ENCODE results near the gene DNAH6.

The DNAH6 gene

DNA sequence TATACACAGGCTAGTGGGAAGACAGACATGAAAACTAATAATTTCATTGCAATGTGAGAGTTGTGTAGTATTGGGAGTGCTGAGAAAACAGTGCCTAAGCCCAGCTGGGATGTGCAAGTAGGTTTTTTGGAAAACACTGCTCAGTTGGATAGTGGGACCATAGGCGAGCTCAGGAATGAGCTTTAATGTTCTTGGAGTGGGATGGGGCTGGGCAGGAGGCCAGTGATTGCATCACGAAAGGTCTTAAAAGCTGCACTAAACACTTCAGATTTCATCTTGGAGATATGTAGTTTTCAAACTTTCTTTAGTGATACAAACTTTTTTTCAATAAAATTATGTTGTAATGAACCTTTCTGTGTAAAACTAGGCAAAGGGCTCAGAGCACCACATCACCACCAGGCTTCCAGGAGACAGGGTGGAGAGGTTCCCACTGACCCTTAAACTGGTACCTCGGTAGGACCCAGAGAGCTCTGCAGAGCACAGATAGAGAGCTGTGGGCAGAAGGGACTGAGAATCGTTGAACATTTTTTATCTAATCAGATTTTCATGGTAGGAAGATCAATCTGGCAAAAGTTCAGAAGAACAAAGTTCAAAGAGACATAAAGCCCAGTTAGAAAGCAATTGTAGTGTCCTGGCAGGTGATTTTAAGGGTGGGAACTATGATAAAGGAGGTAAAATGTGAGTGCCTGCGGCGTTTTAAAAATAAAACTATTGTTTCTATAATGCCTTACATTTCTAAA is 188.4 kb downstream of the DNAH6 start:
- Histone ChIP-seq H3K4me3 (ENCODE audit: low read depth in 1 of 2, low read length in 1 of 2) (no peak overlapping the region), H3K4me1 (ENCODE audit: control insufficient read depth in 1 of 2, insufficient read depth in 1 of 2, low read depth in 1 of 2, low read length in 1 of 2) (no peaks in the 10 kb centered on the region), H3K27me3 (no peaks in the 10 kb centered on the region), H3K36me3 (no peaks in the 10 kb centered on the region), H3K9me3 (peaks cover 5% of the 10 kb centered on the region), H3K27ac (no peak overlapping the region)
- TF ChIP-seq, protein P1, sequence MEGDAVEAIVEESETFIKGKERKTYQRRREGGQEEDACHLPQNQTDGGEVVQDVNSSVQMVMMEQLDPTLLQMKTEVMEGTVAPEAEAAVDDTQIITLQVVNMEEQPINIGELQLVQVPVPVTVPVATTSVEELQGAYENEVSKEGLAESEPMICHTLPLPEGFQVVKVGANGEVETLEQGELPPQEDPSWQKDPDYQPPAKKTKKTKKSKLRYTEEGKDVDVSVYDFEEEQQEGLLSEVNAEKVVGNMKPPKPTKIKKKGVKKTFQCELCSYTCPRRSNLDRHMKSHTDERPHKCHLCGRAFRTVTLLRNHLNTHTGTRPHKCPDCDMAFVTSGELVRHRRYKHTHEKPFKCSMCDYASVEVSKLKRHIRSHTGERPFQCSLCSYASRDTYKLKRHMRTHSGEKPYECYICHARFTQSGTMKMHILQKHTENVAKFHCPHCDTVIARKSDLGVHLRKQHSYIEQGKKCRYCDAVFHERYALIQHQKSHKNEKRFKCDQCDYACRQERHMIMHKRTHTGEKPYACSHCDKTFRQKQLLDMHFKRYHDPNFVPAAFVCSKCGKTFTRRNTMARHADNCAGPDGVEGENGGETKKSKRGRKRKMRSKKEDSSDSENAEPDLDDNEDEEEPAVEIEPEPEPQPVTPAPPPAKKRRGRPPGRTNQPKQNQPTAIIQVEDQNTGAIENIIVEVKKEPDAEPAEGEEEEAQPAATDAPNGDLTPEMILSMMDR (IDR thresholded peaks at IDR 0.05): no peak

DNA sequence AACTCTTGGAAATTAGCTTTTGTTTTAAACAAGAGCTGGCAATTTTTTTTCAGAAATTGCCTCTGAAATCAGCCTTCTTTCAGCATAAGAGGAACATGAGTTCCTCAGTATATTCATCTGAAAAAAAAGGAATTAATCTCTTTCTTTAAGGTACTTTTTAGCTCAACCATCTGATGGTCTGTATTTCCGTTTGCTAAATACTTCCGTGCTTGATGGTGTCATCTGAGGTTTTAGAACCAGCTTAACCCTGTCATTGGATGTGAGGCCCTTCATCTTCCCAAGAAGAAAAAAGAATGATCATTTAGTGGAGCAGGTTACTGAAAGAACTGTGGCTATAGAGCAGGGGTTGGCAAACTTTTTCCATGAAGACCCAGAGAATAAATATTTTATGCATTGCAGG is 189.6 kb downstream of the DNAH6 start:
- H3K4me1 ChIP-seq (ENCODE audit: control insufficient read depth in 1 of 2, insufficient read depth in 1 of 2, low read depth in 1 of 2, low read length in 1 of 2): no peaks in the 10 kb centered on the region
- no peak overlapping the region for H3K27ac ChIP-seq
- peaks cover 5% of the 10 kb centered on the region for H3K9me3 ChIP-seq
- TF ChIP-seq, protein P1 (IDR thresholded peaks at IDR 0.05): no peak
- H3K36me3 ChIP-seq: no peaks in the 10 kb centered on the region
- no peak overlapping the region for H3K4me3 ChIP-seq (ENCODE audit: low read depth in 1 of 2, low read length in 1 of 2)
- H3K27me3 ChIP-seq: no peaks in the 10 kb centered on the region

DNA sequence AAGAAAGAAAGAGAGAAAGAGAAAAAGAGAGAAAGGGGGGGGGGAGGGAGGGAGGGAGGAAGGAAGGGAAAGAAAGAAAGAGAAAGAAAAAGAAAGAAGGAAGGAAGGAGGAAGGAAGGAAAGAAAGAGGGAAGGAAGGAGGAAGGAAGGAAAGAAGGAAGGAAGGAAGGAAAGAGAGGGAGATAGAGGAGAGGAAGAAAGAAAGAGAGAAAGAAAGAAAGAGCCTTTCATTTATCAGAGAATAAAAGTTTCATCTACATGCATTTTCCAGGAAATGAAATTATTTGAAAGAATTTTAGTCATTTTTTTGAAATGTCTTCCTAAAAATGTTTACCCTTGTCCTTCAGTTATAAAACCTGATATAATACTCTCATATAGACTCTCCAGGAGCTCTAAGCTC is 192.1 kb downstream of the DNAH6 start:
- H3K36me3 ChIP-seq: no peaks in the 10 kb centered on the region
- H3K9me3 ChIP-seq: no peaks in the 10 kb centered on the region
- TF ChIP-seq, protein P1 (IDR thresholded peaks at IDR 0.05): no peak
- H3K27ac ChIP-seq: no peak overlapping the region
- no peaks in the 10 kb centered on the region for H3K4me1 ChIP-seq (ENCODE audit: control insufficient read depth in 1 of 2, insufficient read depth in 1 of 2, low read depth in 1 of 2, low read length in 1 of 2)
- H3K4me3 ChIP-seq (ENCODE audit: low read depth in 1 of 2, low read length in 1 of 2): no peak overlapping the region
- H3K27me3 ChIP-seq: no peaks in the 10 kb centered on the region

DNA sequence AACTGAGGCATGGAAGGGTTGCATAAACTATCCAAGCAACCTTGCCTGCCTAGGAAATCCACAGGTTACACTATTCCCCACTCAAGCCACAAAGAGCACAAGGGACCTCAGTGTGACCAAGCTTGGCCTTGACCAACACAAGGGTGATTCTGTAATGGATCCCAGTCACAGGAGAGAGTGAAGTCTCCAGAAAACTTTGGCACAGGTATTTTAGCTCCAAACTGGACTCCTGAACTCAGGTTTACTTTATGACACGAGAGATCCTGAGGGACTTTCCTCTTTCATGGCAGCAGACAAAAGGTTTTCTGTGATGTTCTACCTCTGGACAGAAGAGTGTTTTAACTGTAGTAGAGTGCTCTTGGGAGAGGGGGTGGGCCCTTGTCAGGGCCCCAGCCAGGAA is 195.4 kb downstream of the DNAH6 start:
- H3K27me3 ChIP-seq: no peaks in the 10 kb centered on the region
- H3K4me1 ChIP-seq (ENCODE audit: control insufficient read depth in 1 of 2, insufficient read depth in 1 of 2, low read depth in 1 of 2, low read length in 1 of 2): no peaks in the 10 kb centered on the region
- H3K36me3 ChIP-seq: no peaks in the 10 kb centered on the region
- TF ChIP-seq, protein P1 (IDR thresholded peaks at IDR 0.05): no peak
- no peaks in the 10 kb centered on the region for H3K9me3 ChIP-seq
- H3K27ac ChIP-seq: no peak overlapping the region
- no peak overlapping the region for H3K4me3 ChIP-seq (ENCODE audit: low read depth in 1 of 2, low read length in 1 of 2)

DNA sequence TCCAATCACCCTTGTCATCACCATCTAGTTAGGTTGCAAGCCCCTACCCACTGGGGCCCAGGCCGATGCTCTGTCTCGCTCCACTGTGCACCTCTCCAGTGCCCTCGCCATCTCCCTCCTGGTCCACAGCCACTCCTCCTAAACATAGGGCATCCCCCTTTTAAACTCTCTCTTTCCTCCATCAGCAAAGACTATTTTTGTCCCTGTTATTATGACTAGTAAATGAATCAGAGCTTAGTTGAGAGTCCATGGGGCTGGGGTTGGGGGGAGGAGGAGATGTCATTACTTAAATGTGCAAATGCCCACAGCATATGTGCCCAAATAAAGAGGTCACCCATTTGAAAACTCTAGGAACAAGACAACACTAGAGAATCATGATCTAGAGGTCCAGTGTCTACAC is 197.1 kb downstream of the DNAH6 start:
- H3K27ac ChIP-seq: no peak overlapping the region
- H3K36me3 ChIP-seq: no peaks in the 10 kb centered on the region
- no peaks in the 10 kb centered on the region for H3K27me3 ChIP-seq
- no peaks in the 10 kb centered on the region for H3K4me1 ChIP-seq (ENCODE audit: control insufficient read depth in 1 of 2, insufficient read depth in 1 of 2, low read depth in 1 of 2, low read length in 1 of 2)
- H3K4me3 ChIP-seq (ENCODE audit: low read depth in 1 of 2, low read length in 1 of 2): no peak overlapping the region
- H3K9me3 ChIP-seq: no peaks in the 10 kb centered on the region
- TF ChIP-seq, protein P1 (IDR thresholded peaks at IDR 0.05): no peak
